Hepatic stellate cell (primary cell): ENCODE results near the gene TMEM254.
"Not testable (repeated sequence)": the region's sequence is repeated elsewhere in the genome, so short reads cannot be mapped to it uniquely, and the experiment has no call there.

Experiments
- DNase-seq: peaks from one replicate; pipeline ENCODE4 v3.0.0; 2011; ENCODE audit warnings: low spot score

Gene TMEM254

DNA sequence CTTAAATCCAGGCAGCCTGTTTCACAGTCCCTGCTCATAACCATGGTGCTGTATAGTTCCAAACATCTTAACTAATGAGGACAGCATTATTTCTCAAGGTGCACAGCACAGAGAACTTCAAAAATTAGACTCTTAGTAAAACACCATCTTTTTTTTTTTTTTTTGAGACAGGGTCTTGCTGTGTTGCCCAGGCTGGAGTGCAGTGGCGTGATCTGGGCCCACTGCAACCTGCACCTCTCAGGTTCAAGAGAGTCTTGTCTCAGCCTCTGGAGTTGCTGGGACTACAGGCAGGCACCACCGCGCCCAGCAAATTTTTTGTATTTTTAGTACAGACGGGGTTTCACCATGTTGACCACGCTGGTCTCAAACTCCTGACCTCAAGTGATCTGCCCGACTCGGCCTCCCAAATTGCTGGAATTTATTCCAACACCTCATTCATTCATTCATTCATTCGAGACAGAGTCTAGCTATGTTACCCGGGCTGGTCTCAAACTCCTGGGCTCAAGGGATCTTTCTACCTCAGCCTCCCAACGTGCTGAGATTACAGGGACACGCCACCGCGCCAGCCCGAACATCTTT, 507 bp upstream of the TMEM254 start:
- no peak for DNase-seq

DNA sequence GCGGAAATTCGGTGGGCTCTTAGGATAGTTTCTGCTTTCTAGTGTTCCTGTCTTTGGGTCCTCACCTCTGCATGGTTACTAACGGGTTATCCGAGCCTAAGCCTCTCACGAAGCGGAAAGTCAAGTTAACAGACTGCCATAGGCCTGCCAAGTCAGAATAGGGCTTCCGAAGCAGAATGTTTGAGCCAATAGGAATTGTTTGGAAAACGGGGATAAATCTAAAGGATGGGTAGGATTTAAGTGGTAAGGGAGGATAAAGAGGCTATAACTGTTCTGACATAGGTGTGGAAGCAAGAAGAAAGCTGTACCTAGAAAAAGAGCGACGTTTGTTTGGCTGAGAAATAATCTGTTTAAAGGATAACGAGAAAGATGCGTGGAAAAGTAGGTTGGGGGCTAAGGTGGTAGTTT, 851 bp downstream of the TMEM254 start:
- DNase-seq, result no peak

DNA sequence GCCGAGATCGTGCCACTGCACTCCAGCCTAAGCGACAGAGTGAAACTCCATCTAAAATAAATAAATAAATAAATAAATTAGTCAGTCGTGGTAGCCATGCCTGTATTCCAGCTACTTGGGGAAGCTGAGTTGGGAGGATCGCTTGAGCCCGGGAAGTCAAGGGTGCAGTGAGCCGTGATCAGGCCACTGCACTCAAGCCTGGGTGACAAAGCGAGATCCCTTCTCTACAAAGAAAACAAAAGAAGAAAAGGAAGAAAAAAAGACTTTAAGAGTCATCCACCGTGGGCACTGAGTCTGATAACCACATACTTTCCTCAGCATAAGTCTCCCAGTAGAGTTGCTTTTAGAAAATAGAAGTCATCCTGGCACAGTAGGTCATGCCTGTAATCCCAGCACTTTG, 2.6 kb downstream of the TMEM254 start:
- no peak for DNase-seq

DNA sequence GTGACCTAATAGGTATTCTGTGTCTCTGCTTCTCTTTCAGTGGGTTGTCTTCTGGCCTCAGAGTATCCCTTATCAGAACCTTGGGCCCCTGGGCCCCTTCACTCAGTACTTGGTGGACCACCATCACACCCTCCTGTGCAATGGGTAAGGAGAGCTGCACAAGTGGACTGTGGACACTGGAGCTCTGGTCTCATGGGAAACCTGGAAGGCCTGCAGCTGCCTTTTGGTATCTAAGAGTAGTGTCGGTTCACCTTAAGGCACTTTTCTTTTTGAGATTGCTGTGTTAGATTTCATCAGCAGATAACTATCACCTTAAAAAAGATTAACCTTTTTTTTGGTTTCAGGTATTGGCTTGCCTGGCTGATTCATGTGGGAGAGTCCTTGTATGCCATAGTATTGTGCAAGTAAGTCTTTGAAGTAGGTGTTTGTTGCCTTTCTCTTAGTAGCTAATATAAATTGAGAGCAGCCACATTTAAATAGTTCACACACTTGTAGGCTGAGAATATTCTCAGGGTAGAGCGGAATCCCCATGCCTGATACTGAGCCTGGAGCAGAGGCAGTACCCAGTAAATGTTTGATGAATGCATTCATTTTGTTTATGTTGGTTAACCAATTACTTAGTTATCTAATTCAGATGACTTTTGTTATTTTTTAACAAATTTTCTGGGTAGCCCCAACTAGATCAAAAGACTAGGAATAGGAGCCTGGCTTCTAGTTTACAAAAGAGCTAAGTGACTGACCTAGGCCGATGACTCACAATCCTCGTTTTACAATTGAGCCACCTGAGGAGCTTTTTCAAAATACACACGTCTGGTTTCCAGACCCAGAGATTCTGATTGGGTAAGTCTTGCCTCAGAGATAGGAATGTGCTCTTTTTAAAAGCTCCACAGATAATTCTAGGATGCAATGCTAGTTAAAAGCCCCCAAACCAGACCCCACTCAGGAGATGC, 3.6 kb downstream of the TMEM254 start:
- no peak for DNase-seq

DNA sequence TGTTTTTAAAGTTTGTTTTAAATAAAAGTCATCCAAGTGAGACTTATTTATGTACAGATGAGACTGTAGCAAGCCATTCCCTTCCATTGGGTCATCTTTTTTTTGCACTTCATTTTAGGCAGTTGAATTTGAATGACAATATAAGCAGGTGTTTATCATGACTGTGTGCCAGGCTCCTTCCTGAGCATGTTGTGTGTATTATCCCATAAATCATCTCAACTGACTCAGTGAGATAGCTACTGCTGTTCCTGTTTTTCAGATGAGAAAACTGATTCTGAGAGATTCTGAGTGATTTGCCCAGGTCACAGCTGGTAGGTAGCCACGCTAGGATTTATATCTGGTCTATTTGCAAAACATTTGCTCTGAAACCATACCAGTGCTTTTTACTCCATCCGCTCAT, 11.7 kb downstream of the TMEM254 start:
- DNase-seq, result no peak

DNA sequence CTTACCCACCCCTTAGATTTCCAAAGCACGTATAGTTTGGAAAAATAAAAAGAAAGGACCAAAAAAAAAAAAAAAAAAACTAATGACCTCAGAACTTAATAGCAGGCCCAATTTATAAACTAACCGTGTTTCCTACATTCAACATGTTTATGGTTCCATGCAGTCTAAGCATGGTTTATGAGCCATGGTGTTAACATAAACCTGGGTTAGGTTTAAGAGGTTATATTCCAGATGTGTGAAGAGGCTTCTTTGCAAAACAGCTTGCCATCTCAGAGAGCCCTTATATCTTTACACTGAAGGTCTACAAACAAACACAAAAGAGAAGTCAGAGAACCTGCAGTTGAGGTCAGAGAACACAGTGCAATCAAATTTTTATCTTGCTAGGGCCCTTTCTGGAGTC, 15.8 kb downstream of the TMEM254 start:
- no peak for DNase-seq

DNA sequence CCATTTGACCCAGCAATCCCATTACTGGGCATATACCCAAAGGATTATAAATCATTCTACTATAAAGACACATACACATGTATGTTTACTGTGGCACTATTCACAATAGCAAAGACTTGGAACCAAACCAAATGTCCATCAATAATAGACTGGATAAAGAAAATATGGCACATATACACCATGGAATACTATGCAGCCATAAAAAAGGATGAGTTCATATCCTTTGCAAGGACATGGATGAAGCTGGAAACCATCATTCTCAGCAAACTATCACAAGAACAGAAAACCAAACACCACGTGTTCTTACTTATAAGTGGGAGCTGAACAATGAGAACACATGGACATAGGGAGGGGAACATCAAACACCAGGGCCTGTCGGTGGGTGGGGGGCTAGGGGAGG, 19.8 kb downstream of the TMEM254 start:
- DNase-seq, result not testable (repeated sequence)

DNA sequence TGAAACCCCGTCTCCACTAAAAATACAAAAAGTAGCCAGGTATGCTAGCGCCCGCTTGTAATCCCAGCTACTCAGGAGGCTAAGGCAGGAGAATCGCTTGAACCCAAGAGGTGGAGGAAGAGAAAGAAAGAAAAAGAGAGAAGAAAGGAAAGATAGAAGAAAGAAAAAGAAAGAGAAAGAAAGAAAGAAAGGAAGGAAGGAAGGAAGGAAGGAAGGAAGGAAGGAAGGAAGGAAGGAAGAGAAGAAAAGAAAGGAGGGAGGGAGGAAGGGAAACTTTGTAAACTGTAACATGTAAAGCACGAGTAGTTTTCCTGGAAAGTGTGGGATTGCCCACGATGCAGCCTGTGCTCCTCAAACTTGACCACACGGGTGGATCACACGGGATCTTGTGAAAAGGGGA, 20.8 kb downstream of the TMEM254 start:
- not testable (repeated sequence) for DNase-seq

DNA sequence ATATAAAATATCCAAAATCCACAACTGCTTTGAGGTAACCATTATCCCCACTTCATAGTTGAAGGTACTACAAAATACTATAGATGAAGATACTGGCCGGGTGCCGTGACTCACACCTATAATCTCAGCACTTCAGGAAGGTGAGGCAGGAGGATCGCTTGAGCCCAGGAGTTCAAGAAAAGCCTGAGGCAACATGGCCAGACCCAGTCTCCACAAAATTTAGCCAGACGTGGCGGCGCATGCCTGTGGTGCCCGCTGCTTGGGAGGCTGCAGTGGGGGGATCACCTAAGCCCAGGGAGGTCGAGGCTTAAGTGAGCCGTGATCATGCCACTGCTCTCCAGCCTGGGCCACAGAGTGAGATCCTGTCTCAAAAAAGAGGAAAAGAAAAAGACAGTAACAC, 21.7 kb downstream of the TMEM254 start:
- no peak for DNase-seq

DNA sequence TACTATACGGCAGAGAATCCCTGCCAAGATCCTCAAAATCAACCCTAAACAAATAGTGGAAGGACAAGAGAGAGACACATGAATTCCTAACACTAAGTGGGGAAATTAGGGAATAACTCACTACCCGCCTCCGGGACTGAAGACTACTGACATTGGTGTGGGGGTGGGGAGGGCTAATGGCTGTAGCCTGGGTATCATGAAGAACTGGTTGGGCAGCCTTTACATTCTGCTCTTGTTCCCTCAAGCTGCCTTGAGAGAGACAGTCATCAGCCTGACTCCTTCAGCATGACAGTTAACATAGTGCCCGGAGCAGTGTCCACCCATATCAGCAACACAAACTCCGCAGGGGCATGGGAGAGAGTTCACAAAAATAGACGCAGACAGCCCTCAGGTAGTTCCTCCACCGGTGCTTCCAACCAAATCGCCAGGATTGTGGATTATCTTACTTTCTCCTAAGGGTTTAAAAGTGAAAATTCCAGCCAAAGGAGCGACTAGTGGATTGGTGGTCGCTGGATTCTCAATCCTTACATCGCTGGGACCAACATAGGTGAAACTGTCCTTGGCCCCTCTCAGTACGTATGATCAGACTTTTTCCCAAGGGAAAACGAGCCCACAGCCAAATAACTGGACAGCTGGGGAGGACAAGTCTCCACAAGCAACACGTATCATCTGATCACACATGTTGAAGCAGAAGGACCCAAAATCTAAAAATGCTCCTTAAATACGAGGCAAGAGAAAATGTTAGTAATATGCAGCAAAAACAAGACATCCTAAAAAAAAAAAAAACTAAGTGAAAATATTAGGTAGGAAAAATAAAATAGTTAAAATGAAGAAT, 22.6 kb downstream of the TMEM254 start:
- DNase-seq, result no peak

DNA sequence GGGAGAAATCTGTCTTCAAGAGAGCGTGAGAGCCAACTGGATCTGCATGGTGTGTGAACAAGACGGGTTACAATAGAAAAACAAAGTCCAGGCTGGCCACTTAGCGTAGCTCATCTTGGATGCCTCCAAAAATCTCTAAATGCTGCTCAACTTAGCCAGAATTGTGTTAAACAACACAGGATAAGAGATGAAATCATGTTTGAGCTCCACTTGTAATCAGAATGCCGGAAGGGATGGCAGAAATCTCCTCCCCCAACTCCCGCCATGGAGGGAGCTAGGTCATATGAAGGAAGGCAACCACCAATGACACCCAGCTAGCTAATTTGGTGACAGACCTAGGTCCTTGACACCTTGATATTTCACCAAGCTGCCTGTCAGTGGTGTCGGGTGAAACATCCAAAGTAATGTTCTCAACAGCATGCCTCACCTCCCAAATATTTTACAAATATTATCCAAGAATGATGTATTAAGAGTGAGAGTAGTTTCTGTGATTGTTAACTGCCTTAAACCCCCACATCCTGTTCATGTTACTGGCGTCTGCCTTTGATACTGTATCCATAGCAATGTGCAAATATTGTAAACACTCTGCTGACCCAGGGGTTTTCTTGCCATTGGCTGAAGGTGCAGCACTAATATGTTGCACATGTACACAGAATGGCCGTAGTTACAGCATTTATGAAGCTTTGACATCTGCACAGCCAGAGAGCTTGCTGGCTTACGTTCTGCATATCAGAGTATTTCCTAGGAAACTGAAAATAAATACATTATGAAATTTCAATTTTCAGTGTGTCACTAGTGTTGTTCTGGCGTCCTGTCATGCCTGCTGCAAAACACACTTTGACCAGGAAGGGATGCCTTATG, 25.8 kb downstream of the TMEM254 start:
- DNase-seq, result peak; percentile 84

DNA sequence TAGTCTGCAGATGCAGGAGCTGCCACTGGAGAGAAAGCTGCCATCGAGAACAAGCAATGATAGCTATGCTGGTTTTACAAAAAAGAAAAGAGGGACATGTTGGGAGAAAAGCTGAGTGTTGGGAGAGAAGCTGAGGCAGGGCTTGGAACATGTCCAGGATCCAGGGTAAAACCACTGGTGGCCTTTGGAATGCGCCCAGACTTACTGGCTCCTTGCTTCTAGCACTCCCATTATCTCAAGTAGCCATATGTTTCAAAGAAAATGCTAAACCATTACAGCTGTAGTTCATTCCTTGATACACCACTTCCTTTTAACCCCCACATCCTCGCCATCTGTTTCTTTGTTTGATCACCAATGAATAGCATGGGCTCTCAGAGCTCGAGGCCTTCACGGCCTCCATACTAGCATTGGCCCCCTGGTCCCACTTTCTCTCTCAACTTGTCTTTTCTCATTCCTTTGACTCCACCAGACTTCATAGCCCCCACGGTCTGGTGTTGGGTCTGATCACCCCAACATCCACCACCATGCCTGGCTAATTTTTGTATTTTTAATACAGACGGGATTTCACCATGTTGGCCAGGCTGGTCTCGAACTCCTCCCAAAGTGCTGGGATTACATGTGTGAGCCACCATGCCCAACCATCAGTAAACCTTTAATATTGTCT, 30.2 kb downstream of the TMEM254 start:
- DNase-seq, result no peak

DNA sequence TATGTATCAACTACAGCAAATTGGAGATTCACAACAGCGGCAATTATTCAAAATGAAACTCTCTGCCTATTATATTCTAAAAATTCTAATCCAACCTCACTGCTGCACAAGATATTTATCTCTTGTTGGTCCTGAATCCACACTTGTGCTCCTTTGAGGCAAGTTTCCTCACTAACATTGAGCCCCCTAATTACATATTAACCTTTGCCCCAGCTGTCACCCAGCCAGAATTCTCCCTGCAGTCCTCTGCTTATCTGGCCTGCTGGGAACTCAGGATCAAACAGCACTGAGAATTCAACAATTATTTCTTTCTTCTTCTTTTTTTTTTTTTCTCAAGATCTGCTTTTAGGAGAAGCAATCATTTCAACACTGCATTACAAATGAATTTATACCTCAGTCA, 32.5 kb downstream of the TMEM254 start:
- DNase-seq, result no peak

DNA sequence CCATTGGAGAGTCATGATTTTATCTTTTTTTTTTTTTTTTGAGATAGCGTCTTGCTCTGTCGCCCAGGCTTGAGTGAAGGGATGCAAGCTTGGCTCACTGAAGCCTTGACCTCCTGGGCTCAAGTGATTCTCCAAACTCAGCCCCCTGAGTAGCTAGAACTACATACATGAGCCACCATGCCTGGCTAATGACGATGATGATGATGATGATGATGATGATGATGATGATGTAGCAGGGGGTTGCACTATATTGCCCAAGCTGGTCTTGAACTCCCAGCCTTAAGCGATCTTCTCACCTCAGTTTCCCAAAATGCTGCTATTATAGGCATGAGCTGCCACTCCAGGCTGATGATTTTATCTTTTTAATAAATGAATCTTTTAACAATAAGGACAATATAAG, 40.2 kb downstream of the TMEM254 start:
- DNase-seq, result no peak

DNA sequence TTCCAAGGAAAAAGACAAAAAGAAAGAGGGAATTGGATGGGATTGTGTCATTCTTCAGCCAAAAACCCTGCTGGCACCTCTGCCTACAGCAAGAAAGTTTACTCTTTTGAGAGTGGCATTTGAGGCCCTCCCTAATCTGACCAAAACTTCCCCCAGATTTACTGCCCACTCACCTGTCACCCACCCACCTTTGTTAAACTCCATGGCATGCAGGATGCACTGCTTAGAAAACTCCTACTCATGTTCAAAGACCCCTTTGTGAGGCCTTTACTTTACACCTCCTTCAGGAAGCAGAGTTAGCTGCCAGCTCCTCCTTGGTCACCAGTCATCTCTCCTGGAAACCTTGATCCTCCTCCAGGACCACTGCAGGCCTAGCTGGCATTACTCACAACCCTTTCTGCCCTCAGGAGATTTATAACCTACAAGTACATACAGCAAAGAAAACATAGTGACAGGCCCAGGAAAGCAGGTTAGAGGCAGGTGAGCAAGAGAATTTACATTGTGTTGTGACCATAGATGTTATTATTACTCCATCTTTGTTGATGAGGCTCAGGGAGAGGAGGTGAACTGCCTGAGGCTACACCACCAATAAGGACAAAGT, 43.7 kb downstream of the TMEM254 start:
- no peak for DNase-seq

DNA sequence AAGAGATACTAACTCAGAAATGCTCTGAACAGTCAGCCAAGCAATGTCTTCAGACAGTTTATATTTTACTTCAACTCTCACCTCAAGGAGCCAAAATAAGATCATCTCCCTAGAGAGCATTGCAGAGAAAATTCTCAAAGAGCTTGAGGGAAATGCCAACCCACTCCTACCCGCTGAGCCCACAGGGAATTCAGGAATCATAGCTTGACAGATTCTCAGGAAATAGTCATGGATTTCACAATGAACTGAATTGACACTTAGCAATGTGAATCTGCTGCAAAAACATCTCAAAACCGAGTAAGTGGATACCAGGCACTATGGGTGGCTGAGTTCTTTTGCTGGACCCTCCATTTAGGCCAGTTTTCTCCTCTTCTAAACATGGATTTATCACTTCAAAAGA, 44.3 kb downstream of the TMEM254 start:
- peak; percentile 63 for DNase-seq

DNA sequence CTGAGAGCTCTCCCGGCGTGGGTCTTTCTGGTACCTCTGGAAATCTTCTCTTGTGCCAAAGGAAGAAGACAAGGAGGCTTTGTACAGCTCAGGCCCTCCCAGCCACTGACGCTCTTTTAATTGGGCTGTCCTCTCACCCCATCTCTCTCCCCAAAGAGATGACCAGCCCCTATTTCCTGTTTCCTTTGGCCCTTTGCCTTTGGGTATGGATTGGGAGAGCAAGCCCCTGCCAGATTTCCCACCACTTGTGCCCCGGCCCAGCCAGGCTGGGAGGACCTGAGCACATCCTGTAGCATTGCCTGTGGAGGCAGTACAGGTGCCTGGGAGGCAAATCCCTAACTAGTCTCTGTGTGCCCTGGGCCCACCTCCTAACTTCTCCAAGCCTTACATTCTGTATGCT, 48.4 kb downstream of the TMEM254 start:
- DNase-seq, result no peak

DNA sequence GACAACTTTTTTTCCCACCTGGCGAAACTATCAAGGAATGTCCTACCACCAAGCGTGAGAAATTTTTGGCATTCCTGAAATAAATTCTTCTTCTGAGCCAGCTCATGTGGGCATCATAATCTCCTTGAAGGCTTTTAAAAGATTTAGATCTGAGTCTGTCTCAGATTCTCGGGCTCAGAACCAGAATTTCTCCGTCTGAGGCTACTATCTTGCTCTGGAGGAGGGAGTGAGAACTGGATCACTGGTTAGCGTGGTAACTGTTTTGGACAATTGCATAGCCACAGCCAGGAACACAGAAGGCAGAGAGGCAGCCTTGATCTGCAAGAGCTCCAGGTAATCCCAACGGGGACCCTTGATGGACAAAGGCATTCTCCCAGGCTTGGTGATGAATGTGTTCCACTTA, 53.0 kb downstream of the TMEM254 start:
- no peak for DNase-seq

DNA sequence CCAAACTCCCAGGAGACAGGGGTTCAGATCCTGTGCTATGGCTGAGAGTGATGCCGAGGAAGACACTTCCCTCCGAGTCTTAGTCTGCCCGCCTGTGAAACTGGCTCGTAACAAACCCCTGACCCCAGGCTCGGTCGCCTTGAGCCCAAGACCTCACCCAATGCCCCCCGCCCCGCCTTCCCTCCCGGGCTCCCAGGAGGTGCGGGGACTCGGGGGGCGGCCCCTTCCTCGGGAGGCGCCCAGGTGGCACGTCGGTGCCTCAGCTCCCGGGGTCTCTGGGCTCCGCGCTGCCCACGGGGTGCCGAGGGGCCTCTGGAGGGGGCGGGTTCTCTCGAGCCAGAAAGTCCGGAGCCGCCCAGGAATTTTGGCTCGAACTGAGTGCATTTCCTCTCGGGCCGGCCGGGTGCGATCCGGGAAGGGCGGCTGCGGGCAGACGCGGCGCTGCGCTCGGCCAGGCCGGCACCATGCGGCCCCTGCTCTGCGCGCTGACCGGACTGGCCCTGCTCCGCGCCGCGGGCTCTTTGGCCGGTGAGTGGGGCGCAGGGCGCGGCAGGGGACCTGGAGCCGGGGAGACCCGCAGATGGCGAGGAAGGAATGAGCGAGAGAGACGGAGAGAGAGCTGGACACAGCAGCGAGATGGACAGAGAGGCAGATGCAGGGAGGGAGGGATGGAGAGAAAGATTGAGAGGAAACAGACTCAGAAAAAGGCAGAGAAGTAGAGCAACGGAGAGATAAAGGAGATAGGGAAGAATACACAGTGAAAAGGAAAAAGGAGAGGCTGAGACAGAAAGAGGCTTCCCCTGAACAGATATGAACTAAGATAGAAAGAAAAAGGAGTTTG, 54.1 kb downstream of the TMEM254 start, which contains the start of gene PLAC9:
Gene PLAC9 (plus strand): TSS at position 432 of the 841 bp plus-strand sequence. CDS start 33 bp downstream, at position 465.
- DNase-seq, result peak; percentile 65

DNA sequence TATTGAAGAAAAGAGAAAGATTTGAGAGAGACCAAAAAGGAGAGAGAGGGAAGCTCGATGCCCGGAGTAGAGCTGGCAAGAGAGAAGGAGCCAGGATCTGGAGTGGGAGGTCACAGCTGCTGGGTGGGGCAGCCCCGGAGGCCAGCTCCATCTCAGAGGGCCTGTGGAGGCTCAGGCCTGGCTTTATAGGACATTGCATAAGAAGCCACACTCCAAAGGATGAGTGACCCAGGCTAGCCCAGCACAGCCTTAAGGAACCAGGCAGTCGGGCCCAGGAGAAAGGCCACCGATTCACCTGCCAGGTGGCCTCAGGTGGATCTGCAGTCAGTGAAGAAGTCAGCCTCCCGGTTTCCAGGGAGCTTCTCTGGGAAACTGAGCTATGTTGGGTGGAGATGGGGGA, 54.7 kb downstream of the TMEM254 start:
- peak; percentile 62 for DNase-seq
